NCI-H1092 treated with DMSO at 0.1 percent for 48 hours (cell line): ENCODE results near the gene PAQR9.

ENCODE experiments used
- DNase-seq: peaks from one replicate; lab custom pipeline; 2025; lab: John Stamatoyannopoulos, UW

PAQR9 gene

DNA sequence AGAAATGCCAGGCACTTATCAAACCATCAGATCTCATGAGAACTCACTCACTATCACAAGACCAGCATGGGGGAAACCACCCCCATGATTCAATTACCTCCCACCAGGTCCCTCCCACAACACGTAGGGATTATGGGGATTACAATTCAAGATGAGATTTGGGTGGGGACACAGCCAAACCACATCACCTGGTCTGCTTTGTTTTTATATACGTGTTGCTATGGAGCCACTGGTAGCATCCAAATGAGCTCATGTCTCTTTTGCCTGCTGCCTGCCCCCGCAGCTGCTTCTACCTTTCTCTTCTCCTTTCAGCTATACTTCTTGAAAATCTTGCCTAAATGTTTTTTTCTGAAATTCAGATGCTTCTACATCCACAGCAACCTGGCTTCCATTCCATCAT is 47.8 kb downstream of the PAQR9 start:
- no peak for DNase-seq

DNA sequence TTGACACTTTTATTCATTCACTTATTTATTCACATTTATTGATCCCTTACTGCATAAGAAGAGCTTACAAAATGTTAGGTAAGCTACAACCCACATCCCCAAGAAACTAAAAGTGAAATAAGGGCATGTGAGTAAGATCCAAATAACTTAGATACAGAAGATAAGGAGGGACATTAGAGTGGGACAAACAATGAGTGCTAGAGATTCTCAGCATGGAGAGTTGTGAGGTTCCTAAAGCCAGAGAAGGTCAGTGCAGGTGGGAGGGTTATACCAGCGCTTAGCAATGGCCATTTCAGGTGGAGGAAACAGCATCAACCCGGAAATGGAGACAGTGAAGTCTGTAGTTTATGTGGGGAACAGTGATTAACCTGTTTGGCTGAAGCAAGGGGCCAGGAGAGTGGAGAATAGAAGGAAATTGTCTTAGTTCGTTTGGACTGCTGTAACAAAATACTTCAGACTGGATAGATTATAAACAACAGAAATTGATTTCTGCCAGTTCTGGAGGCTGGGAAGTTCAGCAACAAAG is 49.1 kb downstream of the PAQR9 start:
- no peak for DNase-seq

DNA sequence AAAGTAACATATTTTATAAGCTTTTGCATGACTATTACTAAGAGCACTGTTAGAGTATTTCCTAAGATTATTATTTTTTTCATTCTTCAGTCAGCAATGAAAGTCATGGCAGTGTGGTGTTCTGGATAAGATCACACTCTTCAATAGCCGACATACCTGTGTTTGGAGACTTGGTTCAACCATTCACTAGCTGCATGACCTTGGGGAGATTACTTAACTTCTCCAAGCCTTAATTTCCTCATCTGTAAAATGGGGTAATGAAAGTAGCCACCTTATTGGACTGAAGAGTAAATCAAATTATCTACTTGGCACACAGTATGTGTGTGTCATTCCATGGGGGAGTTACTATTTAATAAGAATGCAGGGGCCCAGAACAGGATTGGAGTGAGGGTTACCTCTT is 50.0 kb downstream of the PAQR9 start:
- DNase-seq: no peak

DNA sequence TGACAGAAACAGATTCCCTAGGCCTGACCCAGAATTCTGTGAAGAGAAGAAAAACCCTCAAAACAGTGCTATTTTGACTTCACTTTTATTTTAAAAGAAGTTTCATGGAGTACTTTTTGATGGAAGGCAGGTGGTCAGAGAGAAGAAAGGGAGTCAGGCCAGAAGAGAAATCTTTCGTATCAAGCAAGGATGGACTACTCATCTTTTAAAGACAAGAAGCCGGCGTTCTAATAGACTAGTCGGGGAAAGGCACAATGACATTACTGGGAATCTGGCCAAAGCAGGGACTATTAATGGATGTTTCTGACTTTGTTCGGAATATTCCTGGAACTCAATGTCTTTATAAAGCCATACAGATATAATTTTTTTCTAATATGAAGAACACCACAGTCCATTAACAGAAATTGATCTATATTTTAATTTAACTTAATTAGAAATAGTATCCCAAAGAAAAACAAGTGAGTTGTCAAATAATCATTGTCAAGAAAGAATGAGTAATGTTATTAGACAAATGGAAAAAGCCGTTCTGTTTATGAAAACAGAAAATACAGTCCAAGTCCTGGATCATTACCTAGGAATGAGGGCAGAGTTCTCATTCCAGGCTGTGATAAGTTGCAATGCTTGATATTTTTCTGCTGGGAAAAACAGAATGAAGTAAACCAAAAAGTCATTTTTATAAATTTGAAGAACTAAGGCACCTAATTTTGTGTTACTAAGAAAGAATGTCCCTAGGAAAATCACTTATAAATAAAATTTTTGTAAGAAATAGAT is 50.9 kb downstream of the PAQR9 start:
- no peak for DNase-seq
